ENCODE data around the gene MAD2L2.

MAD2L2 gene

DNA sequence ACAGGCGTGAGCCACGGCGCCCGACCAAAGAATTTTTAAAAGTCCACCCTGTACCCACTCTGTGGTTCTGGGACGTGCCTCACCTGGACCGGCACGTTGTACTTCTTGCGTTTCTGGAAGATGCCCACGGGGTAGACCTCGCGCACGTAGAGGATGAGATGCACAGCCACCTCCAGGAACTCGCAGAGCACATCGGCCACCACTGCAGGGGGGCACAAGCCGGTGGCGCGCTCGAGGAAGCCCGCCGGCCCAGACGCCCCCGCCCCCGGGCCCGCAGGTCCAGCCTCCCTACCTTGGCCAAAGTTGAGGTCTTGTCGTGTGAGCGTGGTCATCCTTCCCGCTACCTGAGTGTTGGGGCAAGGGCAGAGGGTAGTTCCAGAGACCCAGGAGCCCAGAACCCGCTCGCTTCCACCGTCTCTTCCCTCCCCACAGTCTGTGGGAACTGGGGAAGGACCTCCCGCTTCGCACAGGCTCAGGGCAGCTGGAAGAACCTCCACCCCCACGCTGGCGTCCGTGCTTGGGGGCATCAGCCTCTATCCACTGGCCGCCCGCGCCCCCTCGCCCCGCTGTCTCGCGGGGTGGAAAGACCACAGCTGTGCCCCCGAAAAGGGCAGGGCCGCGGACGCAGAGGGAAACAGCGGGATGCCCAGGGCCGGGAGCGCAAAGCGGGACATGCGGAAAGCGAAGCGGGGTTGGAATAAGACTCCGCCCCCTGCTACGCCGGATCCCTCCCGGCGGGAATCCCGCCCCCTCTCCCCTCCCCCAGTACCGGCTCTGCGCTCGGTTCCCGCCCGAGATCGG is 478 bp downstream of the MAD2L2 start:
- H3K4me3 ChIP-seq (ENCODE audit: extremely low read depth, insufficient read depth, low read length, poor library complexity, severe bottlenecking): peak overlapping the region; percentile 87
- H3K9me3 ChIP-seq (ENCODE audit: control insufficient read depth, low read length): no peaks in the 10 kb centered on the region
- H3K36me3 ChIP-seq (ENCODE audit: control insufficient read depth, insufficient read depth, low read length): peaks cover 32% of the 10 kb centered on the region
- peaks cover 11% of the 10 kb centered on the region for H3K4me1 ChIP-seq (ENCODE audit: control insufficient read depth, insufficient read depth, low read length, poor library complexity, severe bottlenecking)
- WGBS, 2 experiments (ENCODE audit: insufficient coverage in 2 of 2): 3 to 5% methylated on average over 36 to 38 of the region's 65 CpGs
- H3K27ac ChIP-seq (ENCODE audit: low read depth, low read length, severe bottlenecking): peak overlapping the region; percentile 31

GRCh38 chr1:11678442-11678841 is 2.5 kb downstream of the MAD2L2 start:
- Histone ChIP-seq H3K4me3 (ENCODE audit: extremely low read depth, insufficient read depth, low read length, poor library complexity, severe bottlenecking) (no peak overlapping the region), H3K27ac (ENCODE audit: low read depth, low read length, severe bottlenecking) (no peak overlapping the region), H3K4me1 (ENCODE audit: control insufficient read depth, insufficient read depth, low read length, poor library complexity, severe bottlenecking) (peaks cover 11% of the 10 kb centered on the region), H3K36me3 (ENCODE audit: control insufficient read depth, insufficient read depth, low read length) (peaks cover 46% of the 10 kb centered on the region), H3K9me3 (ENCODE audit: control insufficient read depth, low read length) (no peaks in the 10 kb centered on the region)
- WGBS, 2 experiments (ENCODE audit: insufficient coverage in 2 of 2): 88 to 92% methylated on average over 2 of the region's 2 CpGs

- Histone ChIP-seq H3K4me1 (ENCODE audit: control insufficient read depth, insufficient read depth, low read length, poor library complexity, severe bottlenecking) (peaks cover under 1% of the 10 kb centered on the region), H3K36me3 (ENCODE audit: control insufficient read depth, insufficient read depth, low read length) (peaks cover 53% of the 10 kb centered on the region), H3K4me3 (ENCODE audit: extremely low read depth, insufficient read depth, low read length, poor library complexity, severe bottlenecking) (no peak overlapping the region), H3K27ac (ENCODE audit: low read depth, low read length, severe bottlenecking) (no peak overlapping the region), H3K9me3 (ENCODE audit: control insufficient read depth, low read length) (no peaks in the 10 kb centered on the region)
- WGBS, 2 experiments (ENCODE audit: insufficient coverage in 2 of 2): 88 to 89% methylated on average over 4 to 8 of the region's 10 CpGs
Observed at GRCh38 chr1:11676386-11677103, 4.4 kb downstream of the MAD2L2 start.

GRCh38 chr1:11675325-11675724 is 5.6 kb downstream of the MAD2L2 start:
- Histone ChIP-seq H3K36me3 (ENCODE audit: control insufficient read depth, insufficient read depth, low read length) (peaks cover 58% of the 10 kb centered on the region), H3K4me1 (ENCODE audit: control insufficient read depth, insufficient read depth, low read length, poor library complexity, severe bottlenecking) (no peaks in the 10 kb centered on the region), H3K27ac (ENCODE audit: low read depth, low read length, severe bottlenecking) (no peak overlapping the region), H3K4me3 (ENCODE audit: extremely low read depth, insufficient read depth, low read length, poor library complexity, severe bottlenecking) (no peak overlapping the region), H3K9me3 (ENCODE audit: control insufficient read depth, low read length) (no peaks in the 10 kb centered on the region)
- 93 to 96% methylated on average over 5 to 7 of the region's 10 CpGs for WGBS, 2 experiments (ENCODE audit: insufficient coverage in 2 of 2)

DNA sequence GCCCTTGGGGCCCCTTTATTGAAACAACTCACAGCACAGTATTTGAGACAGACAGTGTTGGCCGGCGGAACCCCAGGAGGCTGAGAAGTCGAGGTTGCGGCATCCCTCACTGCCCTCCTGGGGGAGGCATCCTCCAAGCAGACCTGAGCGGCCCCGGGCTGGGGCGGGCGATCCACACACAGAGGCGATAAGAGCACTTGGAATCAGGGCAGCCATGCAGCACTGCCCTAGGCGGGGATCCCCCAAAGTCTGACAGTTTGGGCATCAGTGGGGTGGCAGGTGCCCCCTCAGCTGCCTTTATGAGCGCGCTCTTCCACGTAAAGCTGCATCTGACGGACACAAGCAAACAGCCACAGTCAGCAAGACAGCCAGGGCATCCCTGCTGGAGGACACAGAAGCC is 6.5 kb downstream of the MAD2L2 start:
- Histone ChIP-seq H3K27ac (ENCODE audit: low read depth, low read length, severe bottlenecking) (no peak overlapping the region), H3K36me3 (ENCODE audit: control insufficient read depth, insufficient read depth, low read length) (peaks cover 58% of the 10 kb centered on the region), H3K9me3 (ENCODE audit: control insufficient read depth, low read length) (no peaks in the 10 kb centered on the region), H3K4me3 (ENCODE audit: extremely low read depth, insufficient read depth, low read length, poor library complexity, severe bottlenecking) (no peak overlapping the region), H3K4me1 (ENCODE audit: control insufficient read depth, insufficient read depth, low read length, poor library complexity, severe bottlenecking) (no peaks in the 10 kb centered on the region)
- WGBS, 2 experiments (ENCODE audit: insufficient coverage in 2 of 2): 96 to 98% methylated on average over 13 to 14 of the region's 14 CpGs

- Histone ChIP-seq H3K4me3 (ENCODE audit: extremely low read depth, insufficient read depth, low read length, poor library complexity, severe bottlenecking) (no peak overlapping the region), H3K36me3 (ENCODE audit: control insufficient read depth, insufficient read depth, low read length) (peaks cover 51% of the 10 kb centered on the region), H3K9me3 (ENCODE audit: control insufficient read depth, low read length) (no peaks in the 10 kb centered on the region), H3K27ac (ENCODE audit: low read depth, low read length, severe bottlenecking) (no peak overlapping the region), H3K4me1 (ENCODE audit: control insufficient read depth, insufficient read depth, low read length, poor library complexity, severe bottlenecking) (no peaks in the 10 kb centered on the region)
- 95 to 98% methylated on average over 11 to 14 of the region's 14 CpGs for WGBS, 2 experiments (ENCODE audit: insufficient coverage in 2 of 2)
Observed at GRCh38 chr1:11673089-11673769, 7.7 kb downstream of the MAD2L2 start.

DNA sequence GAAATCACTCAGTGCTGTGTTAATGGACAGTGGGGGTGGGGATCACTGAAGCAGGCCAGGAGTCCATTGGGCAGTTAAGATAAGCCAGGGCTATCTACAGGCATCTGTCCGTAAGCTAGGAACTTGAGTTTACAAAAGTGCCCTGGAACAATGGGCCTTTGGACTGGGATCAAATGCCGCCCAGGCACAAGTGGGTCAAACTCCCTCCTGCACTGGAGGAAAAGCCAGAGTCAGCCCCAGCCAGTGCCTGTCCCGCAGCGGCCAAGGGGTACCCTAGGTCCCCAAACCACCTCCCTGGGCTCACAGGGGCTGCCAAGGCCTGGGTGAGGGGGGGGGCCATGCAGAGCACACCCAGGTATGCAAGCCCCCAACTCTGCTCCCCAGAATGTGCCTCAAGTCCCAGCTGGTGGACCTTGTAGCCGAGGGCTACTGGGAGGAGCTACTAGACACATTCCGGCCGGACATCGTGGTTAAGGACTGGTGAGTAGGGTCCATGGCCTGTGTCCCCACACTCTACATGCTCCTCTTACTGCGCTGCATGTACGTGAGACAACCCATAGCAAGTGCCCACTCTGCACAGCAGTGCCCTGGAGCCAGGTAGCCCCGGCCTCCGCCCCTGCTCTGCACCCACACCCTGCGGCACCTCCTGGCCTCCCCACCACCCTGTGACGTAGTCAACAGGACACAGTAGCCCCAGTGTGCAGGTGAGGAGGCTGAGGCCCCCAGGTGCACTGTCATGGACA is 9.2 kb downstream of the MAD2L2 start:
- H3K36me3 ChIP-seq (ENCODE audit: control insufficient read depth, insufficient read depth, low read length): peaks cover 38% of the 10 kb centered on the region

DNA sequence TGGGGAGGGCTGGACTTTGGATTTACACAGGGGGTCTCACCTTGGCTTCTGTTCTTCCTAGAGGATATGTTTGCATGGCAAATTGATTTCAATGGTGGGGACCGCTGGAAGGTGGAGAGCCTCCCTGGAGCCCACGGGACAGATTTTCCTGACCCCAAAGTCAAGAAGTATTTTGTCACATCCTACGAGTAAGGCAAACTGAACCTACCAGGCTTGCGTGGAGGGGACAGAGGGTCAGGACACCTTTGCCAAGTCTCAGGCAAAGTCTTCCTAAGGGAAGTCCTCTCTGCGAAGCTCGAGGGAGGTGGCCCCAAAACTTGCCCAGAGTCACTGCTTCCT is 9.8 kb downstream of the MAD2L2 start:
- Histone ChIP-seq H3K4me1 (ENCODE audit: control insufficient read depth, insufficient read depth, low read length, poor library complexity, severe bottlenecking) (no peaks in the 10 kb centered on the region), H3K9me3 (ENCODE audit: control insufficient read depth, low read length) (no peaks in the 10 kb centered on the region), H3K27ac (ENCODE audit: low read depth, low read length, severe bottlenecking) (no peak overlapping the region), H3K36me3 (ENCODE audit: control insufficient read depth, insufficient read depth, low read length) (peaks cover 33% of the 10 kb centered on the region), H3K4me3 (ENCODE audit: extremely low read depth, insufficient read depth, low read length, poor library complexity, severe bottlenecking) (no peak overlapping the region)
- 86 to 97% methylated on average over 5 to 6 of the region's 6 CpGs for WGBS, 2 experiments (ENCODE audit: insufficient coverage in 2 of 2)

More for the DNA sequence above, 9.2 kb downstream of the MAD2L2 start:
- H3K4me1 ChIP-seq (ENCODE audit: control insufficient read depth, insufficient read depth, low read length, poor library complexity, severe bottlenecking): no peaks in the 10 kb centered on the region
- no peak overlapping the region for H3K4me3 ChIP-seq (ENCODE audit: extremely low read depth, insufficient read depth, low read length, poor library complexity, severe bottlenecking)
- WGBS, 2 experiments (ENCODE audit: insufficient coverage in 2 of 2): 89 to 98% methylated on average over 9 to 12 of the region's 14 CpGs
- H3K9me3 ChIP-seq (ENCODE audit: control insufficient read depth, low read length): no peaks in the 10 kb centered on the region
- H3K27ac ChIP-seq (ENCODE audit: low read depth, low read length, severe bottlenecking): no peak overlapping the region

DNA sequence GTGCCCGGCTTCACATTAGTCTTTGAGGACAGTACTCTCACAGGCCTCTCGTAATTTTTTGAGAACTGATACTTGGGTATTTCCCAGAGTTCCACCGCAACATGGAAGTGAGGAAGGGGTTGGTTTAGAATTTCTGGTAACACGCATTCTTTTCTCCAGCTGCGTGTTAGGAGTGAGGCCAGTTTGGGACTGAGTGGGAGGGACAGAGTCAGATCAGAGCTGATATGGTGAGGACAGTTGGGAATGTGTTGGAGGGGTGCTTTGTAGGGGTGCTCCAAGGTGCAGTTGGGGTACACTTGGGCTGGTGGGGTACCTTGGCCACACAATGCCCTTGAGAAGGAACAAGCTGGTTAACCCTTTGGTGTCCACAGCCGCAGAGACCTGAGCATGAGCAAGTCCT is 10.2 kb downstream of the MAD2L2 start:
- WGBS, 2 experiments (ENCODE audit: insufficient coverage in 2 of 2): 86 to 90% methylated on average over 5 of the region's 6 CpGs
- H3K4me1 ChIP-seq (ENCODE audit: control insufficient read depth, insufficient read depth, low read length, poor library complexity, severe bottlenecking): no peaks in the 10 kb centered on the region
- peaks cover 29% of the 10 kb centered on the region for H3K36me3 ChIP-seq (ENCODE audit: control insufficient read depth, insufficient read depth, low read length)
- no peak overlapping the region for H3K27ac ChIP-seq (ENCODE audit: low read depth, low read length, severe bottlenecking)
- H3K9me3 ChIP-seq (ENCODE audit: control insufficient read depth, low read length): no peaks in the 10 kb centered on the region
- no peak overlapping the region for H3K4me3 ChIP-seq (ENCODE audit: extremely low read depth, insufficient read depth, low read length, poor library complexity, severe bottlenecking)

GRCh38 chr1:11668516-11668915 is 12.4 kb downstream of the MAD2L2 start:
- H3K36me3 ChIP-seq (ENCODE audit: control insufficient read depth, insufficient read depth, low read length): peaks cover 13% of the 10 kb centered on the region
- 92 to 94% methylated on average over 10 to 14 of the region's 14 CpGs for WGBS, 2 experiments (ENCODE audit: insufficient coverage in 2 of 2)
- no peak overlapping the region for H3K4me3 ChIP-seq (ENCODE audit: extremely low read depth, insufficient read depth, low read length, poor library complexity, severe bottlenecking)
- H3K27ac ChIP-seq (ENCODE audit: low read depth, low read length, severe bottlenecking): peak overlapping the region; percentile 36
- no peaks in the 10 kb centered on the region for H3K4me1 ChIP-seq (ENCODE audit: control insufficient read depth, insufficient read depth, low read length, poor library complexity, severe bottlenecking)
- no peaks in the 10 kb centered on the region for H3K9me3 ChIP-seq (ENCODE audit: control insufficient read depth, low read length)
